SU-DHL-6 (cell line): ENCODE data around the gene MYH11.
A peak's percentile ranks its signal among the peaks of the same experiment; 100 is the strongest.

Experiments used
- H2AFZ ChIP-seq: fragments of 200-600 bp; sonication (generic); 2 replicates; pipeline ENCODE4 v1.6.1; 2014; ENCODE audit warnings: low read depth, mild to moderate bottlenecking, moderate library complexity, mixed read lengths, antibody characterized with exemption, low read length; ENCODE audit not compliant: severe bottlenecking
- H3F3A ChIP-seq: fragments of 200-600 bp; shearing (Covaris generic); 2 replicates; pipeline ENCODE4 v1.6.0; 2016; ENCODE audit warnings: antibody characterized with exemption, mild to moderate bottlenecking; ENCODE audit not compliant: insufficient read depth
- H3K27ac ChIP-seq: fragments of 200-600 bp; sonication (generic); 2 replicates; pipeline ENCODE4 v1.5.1; 2016; ENCODE audit warnings: low read depth, mild to moderate bottlenecking, low read length, moderate library complexity, mixed read lengths
- H3K27me3 ChIP-seq: fragments of 200-600 bp; sonication (generic), shearing (Covaris generic); 2 replicates; pipeline ENCODE4 v1.6.0; 2014; ENCODE audit warnings: mild to moderate bottlenecking, low read length
- H3K36me3 ChIP-seq: fragments of 200-600 bp; sonication (generic); 2 replicates; pipeline ENCODE4 v1.6.1; 2014; ENCODE audit warnings: mild to moderate bottlenecking, low read length, mixed read lengths
- H3K4me2 ChIP-seq: fragments of 300-600, 200-600 bp; shearing (Covaris generic), sonication (generic); 2 replicates; pipeline ENCODE4 v1.6.0; 2014; ENCODE audit warnings: low read length, low read depth, mild to moderate bottlenecking; ENCODE audit not compliant: poor library complexity, severe bottlenecking
- H3K4me3 ChIP-seq: fragments of 200-600 bp; sonication (generic); 2 replicates; pipeline ENCODE4 v1.5.1; 2014; ENCODE audit warnings: antibody characterized with exemption, low read length, mild to moderate bottlenecking, mixed read lengths; ENCODE audit not compliant: insufficient read depth, poor library complexity, severe bottlenecking
- H3K79me2 ChIP-seq: fragments of 200-600 bp; sonication (generic); 2 replicates; pipeline ENCODE4 v1.6.1; 2014; ENCODE audit warnings: mild to moderate bottlenecking, low read length, moderate library complexity; ENCODE audit not compliant: insufficient read depth
- H3K9ac ChIP-seq: fragments of 200-600 bp; sonication (generic); 2 replicates; pipeline ENCODE4 v1.7.0; 2014; ENCODE audit warnings: mild to moderate bottlenecking, low read length
- H3K9me2 ChIP-seq: fragments of 200-600 bp; sonication (generic); replicated peaks from 2 replicates; pipeline ENCODE4 v1.6.1; 2014; ENCODE audit warnings: low read length; ENCODE audit not compliant: insufficient read depth
- H3K9me3 ChIP-seq: fragments of 200-600 bp; sonication (generic); 2 replicates; pipeline ENCODE4 v1.6.1; 2014; ENCODE audit warnings: low read length, mixed read lengths; ENCODE audit not compliant: insufficient read depth
- H4K20me1 ChIP-seq: fragments of 200-600 bp; sonication (generic); 2 replicates; pipeline ENCODE4 v1.6.1; 2014; ENCODE audit warnings: low read depth, mild to moderate bottlenecking, antibody characterized with exemption, low read length, moderate library complexity, mixed read lengths
- EZH2phosphoT487 ChIP-seq: fragments of 200-600 bp; sonication (generic), shearing (Covaris generic); conservative IDR thresholded peaks from 2 replicates; pipeline ENCODE4 v1.6.1; 2018; ENCODE audit warnings: mild to moderate bottlenecking, antibody characterized with exemption, low read length, moderate library complexity, mixed read lengths
- TF ChIP-seq, protein P1 (sequence below): fragments of 200-600 bp; sonication (generic); IDR thresholded peaks from one replicate; pipeline ENCODE4 v1.5.1; 2017; ENCODE audit warnings: antibody characterized with exemption, mild to moderate bottlenecking, low read length, moderate library complexity; ENCODE audit not compliant: insufficient read depth, poor library complexity, severe bottlenecking

MYH11 gene

DNA sequence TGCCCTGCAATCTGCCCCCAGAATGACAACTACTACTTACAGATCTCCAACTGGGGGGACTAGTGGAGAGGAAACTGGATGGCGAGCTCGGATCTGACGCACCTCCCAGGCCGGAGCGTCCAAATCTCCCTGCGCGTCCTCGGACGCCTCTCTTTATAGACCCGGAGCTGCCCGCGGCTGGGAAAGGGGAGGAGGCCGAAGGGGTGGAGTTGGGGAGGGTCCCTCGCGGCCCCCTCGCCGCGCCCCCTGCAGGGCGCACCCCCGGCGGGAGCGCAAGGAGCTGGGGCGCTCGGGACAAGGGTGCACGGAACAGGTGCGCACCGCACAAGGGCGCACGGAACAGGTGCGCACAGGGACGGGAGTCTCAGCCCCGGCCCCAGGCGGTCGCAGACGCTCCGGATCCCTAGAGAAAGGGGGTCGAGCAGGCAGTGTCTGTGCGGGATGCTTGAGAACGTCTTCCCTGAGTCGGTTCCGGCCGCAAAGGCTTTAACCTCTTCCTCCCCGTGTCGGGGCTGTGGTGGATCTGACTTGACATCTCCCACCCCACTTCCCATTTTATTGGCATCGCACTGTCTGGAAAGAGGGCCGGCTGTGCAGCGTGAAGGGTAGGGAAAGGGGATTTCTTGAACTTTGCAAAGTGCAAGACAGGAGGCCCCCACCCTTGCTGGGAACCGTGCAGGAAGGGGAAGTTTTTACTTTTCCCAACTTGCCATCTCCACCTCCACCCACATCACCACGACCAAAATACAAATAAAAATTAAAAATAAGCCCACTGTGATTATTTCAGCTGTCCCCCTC is at the start of gene MYH11:
TSS of gene MYH11 (minus strand) at position 128 of the 798 bp plus-strand sequence. CDS start 18,776 bp downstream, outside the sequence.
- Histone ChIP-seq H2AFZ (peak within 1 kb of the TSS; percentile 52), H3K9me3 (no peaks in the 10 kb centered on the region), H3F3A (peaks cover 28% of the 10 kb centered on the region), H3K9me2 (no peaks in the 10 kb centered on the region), H3K36me3 (no peaks in the 10 kb centered on the region; the same call in 1 of the 2 replicates), H3K27me3 (no peaks in the 10 kb centered on the region), H3K9ac (peak within 1 kb of the TSS; percentile 49), H3K27ac (peak within 1 kb of the TSS; percentile 94), H3K4me2 (peak within 1 kb of the TSS; percentile 97), H4K20me1 (no peaks in the 10 kb centered on the region), H3K4me3 (peak within 1 kb of the TSS; percentile 59), H3K79me2 (no peaks in the 10 kb centered on the region)
- TF ChIP-seq, protein P1, sequence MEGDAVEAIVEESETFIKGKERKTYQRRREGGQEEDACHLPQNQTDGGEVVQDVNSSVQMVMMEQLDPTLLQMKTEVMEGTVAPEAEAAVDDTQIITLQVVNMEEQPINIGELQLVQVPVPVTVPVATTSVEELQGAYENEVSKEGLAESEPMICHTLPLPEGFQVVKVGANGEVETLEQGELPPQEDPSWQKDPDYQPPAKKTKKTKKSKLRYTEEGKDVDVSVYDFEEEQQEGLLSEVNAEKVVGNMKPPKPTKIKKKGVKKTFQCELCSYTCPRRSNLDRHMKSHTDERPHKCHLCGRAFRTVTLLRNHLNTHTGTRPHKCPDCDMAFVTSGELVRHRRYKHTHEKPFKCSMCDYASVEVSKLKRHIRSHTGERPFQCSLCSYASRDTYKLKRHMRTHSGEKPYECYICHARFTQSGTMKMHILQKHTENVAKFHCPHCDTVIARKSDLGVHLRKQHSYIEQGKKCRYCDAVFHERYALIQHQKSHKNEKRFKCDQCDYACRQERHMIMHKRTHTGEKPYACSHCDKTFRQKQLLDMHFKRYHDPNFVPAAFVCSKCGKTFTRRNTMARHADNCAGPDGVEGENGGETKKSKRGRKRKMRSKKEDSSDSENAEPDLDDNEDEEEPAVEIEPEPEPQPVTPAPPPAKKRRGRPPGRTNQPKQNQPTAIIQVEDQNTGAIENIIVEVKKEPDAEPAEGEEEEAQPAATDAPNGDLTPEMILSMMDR, result no peak
- TF ChIP-seq EZH2phosphoT487, result no peak

DNA sequence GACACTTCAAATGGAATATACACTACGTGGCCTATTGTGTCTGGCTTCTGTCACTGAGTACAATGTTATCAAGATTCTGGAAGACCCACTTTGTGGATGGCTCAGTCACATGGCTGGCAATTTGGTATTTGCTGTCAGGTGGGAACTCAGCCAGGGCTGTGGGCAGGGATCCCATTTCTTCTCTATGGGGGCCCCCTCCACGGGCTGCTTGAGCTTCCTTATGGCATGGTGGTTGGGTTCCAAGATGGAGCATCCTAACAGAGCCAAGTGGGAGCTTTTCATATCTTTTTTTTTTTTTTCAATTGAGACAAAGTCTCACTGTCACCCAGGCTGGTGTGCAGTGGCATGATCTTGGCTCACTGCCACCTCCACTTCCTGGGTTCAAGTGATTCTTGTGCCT is 49.6 kb upstream of the MYH11 start:
- no peaks in the 10 kb centered on the region for H3K9me2 ChIP-seq
- H3K4me3 ChIP-seq, result no peak overlapping the region
- H3K9ac ChIP-seq, result no peak overlapping the region
- H3K79me2 ChIP-seq, result no peaks in the 10 kb centered on the region
- TF ChIP-seq, protein P1, result no peak
- no peak for TF ChIP-seq EZH2phosphoT487
- no peaks in the 10 kb centered on the region for H3K36me3 ChIP-seq
- no peak overlapping the region for H2AFZ ChIP-seq
- H3F3A ChIP-seq, result no peaks in the 10 kb centered on the region
- H3K27me3 ChIP-seq, result no peaks in the 10 kb centered on the region
- H3K9me3 ChIP-seq, result no peaks in the 10 kb centered on the region
- no peak overlapping the region for H3K4me2 ChIP-seq
- H4K20me1 ChIP-seq, result no peaks in the 10 kb centered on the region
- H3K27ac ChIP-seq, result no peak overlapping the region

DNA sequence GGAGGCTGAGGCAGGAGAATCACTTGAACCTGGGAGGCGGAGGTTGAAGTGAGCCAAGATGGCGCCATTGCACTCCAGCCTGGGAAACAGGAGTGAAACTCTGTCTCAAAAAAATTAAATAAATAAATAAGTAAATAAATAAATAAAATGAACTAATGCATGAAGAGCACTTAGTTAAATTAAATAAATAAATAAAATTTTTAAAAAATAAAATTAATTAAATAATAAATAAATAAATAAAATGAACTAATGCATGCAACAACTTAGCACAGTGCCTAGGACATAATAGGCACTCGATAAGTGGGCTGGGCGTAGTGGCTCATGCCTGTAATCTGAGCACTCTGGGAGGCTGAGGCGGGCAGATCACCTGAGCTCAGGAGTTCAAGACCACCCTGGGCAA is 47.1 kb upstream of the MYH11 start:
- Histone ChIP-seq H3K9ac (no peak overlapping the region), H3K27ac (no peak overlapping the region), H3K4me2 (no peak overlapping the region), H4K20me1 (no peaks in the 10 kb centered on the region), H2AFZ (no peak overlapping the region), H3K4me3 (no peak overlapping the region), H3K27me3 (no peaks in the 10 kb centered on the region), H3K36me3 (no peaks in the 10 kb centered on the region), H3K9me3 (no peaks in the 10 kb centered on the region), H3K9me2 (no peaks in the 10 kb centered on the region), H3F3A (no peaks in the 10 kb centered on the region), H3K79me2 (no peaks in the 10 kb centered on the region)
- TF ChIP-seq, protein P1, result no peak
- TF ChIP-seq EZH2phosphoT487, result no peak
